ENCODE results near the gene ASIC1.
A peak's percentile ranks its signal among the peaks of the same experiment; 100 is the strongest.

Gene ASIC1

DNA sequence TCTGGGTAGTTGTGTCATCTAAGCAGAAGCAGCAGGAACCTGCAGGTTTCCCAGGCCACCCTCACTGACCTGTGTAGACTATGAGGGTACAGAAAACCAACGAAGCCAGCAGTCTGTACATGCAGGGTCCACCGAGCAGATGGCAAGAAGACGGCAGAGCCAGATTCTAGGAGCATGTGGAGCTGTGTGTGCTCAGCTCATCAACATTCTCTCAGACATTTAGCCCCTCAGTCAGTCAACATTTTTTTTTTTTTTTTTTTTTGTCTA lies 7.3 kb upstream of the ASIC1 start:
- H3K9me3 Mint-ChIP-seq = no peaks in the 10 kb centered on the region
- H3K36me3 Mint-ChIP-seq (ENCODE audit: low read depth) = no peaks in the 10 kb centered on the region
- no peak overlapping the region for H3K4me3 Mint-ChIP-seq
- H3K27me3 Mint-ChIP-seq (ENCODE audit: low read depth) = peaks cover 65% of the 10 kb centered on the region
- H3K27ac Mint-ChIP-seq = no peak overlapping the region
- H3K4me1 Mint-ChIP-seq (ENCODE audit: low read depth) = peaks cover 3% of the 10 kb centered on the region

DNA sequence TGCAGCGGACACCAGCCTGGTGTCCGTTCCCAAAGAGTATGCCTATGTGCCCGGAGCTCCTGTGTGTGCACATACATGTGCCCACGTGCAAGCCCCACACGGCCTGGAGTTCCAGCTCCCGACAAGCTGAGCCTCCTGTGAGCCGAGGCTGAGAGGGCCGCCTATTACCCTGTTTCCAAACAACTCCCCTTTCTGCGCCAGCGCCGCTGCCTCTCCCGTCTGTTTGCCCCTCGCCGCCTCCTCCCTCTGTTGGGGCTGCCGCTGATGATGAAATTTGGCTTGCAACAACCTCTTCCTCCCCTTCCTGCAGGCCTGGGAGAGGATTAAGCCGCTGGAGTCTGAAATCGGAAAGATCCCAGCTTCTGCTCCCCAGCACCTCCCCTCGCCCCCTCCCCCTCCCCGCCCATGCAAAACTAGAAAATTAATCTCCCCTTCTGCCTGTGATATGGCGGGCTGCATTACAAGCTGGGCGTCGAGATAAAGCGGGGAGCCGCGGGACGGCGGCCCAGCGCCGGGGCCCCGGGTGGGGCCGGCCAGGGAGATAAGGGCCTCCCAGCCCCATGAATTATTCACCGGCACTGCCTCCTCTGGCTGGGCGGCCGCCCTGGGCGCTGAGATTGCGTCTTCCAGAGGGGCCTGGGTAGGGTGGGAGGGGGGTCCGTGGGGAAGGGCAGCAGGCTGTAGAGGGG lies 6.8 kb upstream of the ASIC1 start:
- Mint-ChIP-seq H3K27me3 (ENCODE audit: low read depth) (peaks cover 66% of the 10 kb centered on the region), H3K4me1 (ENCODE audit: low read depth) (peaks cover 3% of the 10 kb centered on the region), H3K9me3 (no peaks in the 10 kb centered on the region), H3K36me3 (ENCODE audit: low read depth) (no peaks in the 10 kb centered on the region), H3K27ac (no peak overlapping the region), H3K4me3 (no peak overlapping the region)

DNA sequence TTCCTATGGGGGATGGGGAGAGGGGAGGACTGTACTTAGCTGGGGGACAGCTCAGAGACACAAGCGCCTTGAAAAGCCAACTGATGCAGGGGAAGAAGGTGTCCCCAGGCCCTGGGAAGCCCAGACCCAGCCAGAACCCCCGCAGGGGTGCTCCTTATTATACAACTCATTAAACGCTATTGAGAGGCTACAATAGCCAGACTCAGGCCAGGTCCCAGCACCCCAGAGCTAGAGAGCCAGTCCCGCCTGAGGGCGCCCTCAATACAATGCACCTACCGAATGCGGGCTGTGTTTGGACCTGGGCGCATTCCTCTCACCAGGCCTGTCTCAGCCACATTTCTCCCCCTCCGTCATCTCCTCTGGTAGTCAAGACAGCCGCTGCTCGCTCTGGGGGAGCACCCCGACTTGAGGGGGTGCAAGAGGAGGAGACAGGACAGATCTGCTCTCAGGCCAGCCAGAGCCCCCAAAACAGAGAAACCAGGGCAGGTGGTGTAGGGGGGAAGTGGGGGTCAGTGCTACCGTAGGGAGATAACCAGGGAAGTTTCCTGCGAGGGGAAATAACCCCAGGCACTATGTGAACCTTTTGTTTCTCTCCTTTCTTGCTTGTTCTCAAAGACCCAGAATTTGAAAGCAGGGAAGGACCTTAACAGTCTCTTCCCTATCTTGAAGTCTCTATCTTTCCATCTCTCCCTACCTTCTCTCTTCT lies 6.1 kb upstream of the ASIC1 start:
- Mint-ChIP-seq H3K36me3 (ENCODE audit: low read depth) (no peaks in the 10 kb centered on the region), H3K9me3 (no peaks in the 10 kb centered on the region), H3K27me3 (ENCODE audit: low read depth) (peaks cover 73% of the 10 kb centered on the region), H3K4me1 (ENCODE audit: low read depth) (peaks cover 10% of the 10 kb centered on the region), H3K27ac (no peak overlapping the region), H3K4me3 (no peak overlapping the region)

- Mint-ChIP-seq H3K36me3 (ENCODE audit: low read depth) (no peaks in the 10 kb centered on the region), H3K4me1 (ENCODE audit: low read depth) (peaks cover 17% of the 10 kb centered on the region), H3K9me3 (no peaks in the 10 kb centered on the region), H3K27ac (no peak overlapping the region), H3K4me3 (no peak overlapping the region), H3K27me3 (ENCODE audit: low read depth) (peaks cover 75% of the 10 kb centered on the region)
Measured at GRCh38 chr12:50052544-50052943, 4.9 kb upstream of the ASIC1 start.

DNA sequence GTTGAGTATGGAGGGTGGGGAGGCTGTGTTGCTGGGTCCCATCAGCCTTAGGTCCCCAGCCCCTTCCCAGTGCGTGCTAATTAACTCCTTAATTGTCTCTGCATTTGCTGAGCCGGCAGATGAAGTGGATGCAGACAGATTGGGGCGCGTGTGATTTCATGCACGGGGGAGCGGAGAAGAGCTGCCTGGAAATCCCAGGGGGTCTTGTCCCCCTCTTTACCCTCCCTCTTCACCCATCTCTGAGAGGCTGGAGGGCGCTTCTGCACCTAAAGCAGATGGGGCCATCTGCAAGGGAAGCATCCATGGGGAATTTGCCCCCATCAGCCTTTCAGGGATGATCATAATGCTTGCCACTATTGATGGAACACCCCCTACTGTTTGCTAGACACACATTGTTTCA lies 4.4 kb upstream of the ASIC1 start:
- peaks cover 17% of the 10 kb centered on the region for H3K4me1 Mint-ChIP-seq (ENCODE audit: low read depth)
- peaks cover 72% of the 10 kb centered on the region for H3K27me3 Mint-ChIP-seq (ENCODE audit: low read depth)
- H3K9me3 Mint-ChIP-seq = no peaks in the 10 kb centered on the region
- H3K27ac Mint-ChIP-seq = no peak overlapping the region
- no peaks in the 10 kb centered on the region for H3K36me3 Mint-ChIP-seq (ENCODE audit: low read depth)
- H3K4me3 Mint-ChIP-seq = no peak overlapping the region

DNA sequence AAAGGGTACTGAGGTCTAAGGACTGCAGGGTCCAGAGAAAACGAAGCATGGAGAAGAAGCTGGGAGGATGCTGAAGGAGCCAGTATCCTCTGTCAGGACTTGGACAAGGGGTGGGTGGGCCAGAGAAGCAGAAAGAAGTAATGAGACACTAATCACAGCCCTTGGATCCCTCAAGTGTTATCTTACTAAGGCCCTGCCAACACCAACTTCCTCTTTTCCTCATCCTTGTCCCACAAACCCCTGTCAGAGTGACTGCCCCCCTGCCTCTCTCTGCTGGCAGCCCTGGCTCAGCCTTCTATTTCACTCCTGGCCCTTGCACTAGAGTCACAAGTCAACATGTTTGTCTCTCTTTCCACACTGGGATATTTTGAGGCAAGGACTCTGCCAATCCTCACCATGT lies 3.8 kb upstream of the ASIC1 start:
- Mint-ChIP-seq H3K4me3 (no peak overlapping the region), H3K9me3 (no peaks in the 10 kb centered on the region), H3K27me3 (ENCODE audit: low read depth) (peaks cover 72% of the 10 kb centered on the region), H3K4me1 (ENCODE audit: low read depth) (peaks cover 17% of the 10 kb centered on the region), H3K27ac (no peak overlapping the region), H3K36me3 (ENCODE audit: low read depth) (no peaks in the 10 kb centered on the region)

DNA sequence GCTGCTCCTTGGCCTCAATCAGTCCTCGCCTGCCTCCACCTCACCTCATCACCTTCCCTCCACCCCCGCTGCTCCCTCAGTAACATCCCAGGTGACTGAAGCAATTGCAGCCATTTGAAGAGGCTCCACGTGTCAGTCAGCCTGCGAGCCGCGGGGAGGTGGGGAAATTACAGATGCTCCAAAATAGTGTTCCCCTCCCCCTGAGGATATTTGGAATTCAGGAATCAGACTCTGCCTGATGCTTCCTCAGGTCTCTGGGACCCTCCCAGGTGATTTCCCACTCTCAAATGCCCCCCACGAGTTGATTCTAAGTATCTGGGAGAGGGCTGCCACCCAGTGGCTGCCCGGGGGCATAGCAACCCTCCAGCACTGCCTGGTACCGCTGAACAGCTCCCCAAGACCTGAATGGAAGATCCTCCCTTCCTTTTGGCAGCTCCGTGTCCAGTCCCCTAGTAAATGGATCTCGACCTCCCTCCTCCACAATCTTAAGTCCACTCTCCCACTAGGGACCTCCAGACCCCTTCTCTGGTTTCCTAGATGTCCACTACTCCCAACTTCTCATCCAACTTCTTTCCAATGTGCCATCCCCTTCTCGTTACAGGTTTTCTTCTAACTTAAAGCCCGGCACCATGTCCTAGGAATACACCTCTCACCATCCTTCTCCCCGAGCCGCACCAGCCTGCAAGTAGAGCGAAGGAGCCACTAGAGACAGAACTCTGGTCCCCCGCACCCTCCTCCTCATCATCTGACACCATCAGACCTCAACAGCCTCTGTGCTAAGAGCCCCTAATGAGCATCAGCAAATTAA lies 1.4 kb upstream of the ASIC1 start:
- Mint-ChIP-seq H3K9me3 (no peaks in the 10 kb centered on the region), H3K36me3 (ENCODE audit: low read depth) (no peaks in the 10 kb centered on the region), H3K4me3 (peak overlapping the region; percentile 90), H3K4me1 (ENCODE audit: low read depth) (peaks cover 30% of the 10 kb centered on the region), H3K27ac (peak overlapping the region; percentile 12), H3K27me3 (ENCODE audit: low read depth) (peaks cover 65% of the 10 kb centered on the region)

DNA sequence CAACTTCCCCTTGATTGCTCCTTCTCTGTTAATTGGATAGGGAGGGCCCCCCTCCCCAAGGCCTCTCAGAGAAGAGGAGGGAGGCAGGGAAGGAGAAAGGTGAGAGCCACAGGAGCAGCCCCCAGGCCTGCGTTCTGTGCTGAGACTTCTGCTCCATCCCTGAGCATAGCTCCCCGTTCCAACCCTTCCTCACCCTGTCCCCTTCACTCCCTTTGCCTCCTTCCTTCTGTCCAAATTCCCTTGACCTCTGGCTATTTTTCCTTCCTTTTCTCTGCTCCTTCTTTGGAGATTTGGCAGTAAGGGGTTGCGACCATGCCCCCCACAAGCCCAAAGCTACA lies 788 bp upstream of the ASIC1 start:
- H3K4me1 Mint-ChIP-seq (ENCODE audit: low read depth) = peaks cover 32% of the 10 kb centered on the region
- H3K27ac Mint-ChIP-seq = no peak overlapping the region
- H3K27me3 Mint-ChIP-seq (ENCODE audit: low read depth) = peaks cover 59% of the 10 kb centered on the region
- H3K9me3 Mint-ChIP-seq = no peaks in the 10 kb centered on the region
- peak overlapping the region; percentile 90 for H3K4me3 Mint-ChIP-seq
- no peaks in the 10 kb centered on the region for H3K36me3 Mint-ChIP-seq (ENCODE audit: low read depth)

DNA sequence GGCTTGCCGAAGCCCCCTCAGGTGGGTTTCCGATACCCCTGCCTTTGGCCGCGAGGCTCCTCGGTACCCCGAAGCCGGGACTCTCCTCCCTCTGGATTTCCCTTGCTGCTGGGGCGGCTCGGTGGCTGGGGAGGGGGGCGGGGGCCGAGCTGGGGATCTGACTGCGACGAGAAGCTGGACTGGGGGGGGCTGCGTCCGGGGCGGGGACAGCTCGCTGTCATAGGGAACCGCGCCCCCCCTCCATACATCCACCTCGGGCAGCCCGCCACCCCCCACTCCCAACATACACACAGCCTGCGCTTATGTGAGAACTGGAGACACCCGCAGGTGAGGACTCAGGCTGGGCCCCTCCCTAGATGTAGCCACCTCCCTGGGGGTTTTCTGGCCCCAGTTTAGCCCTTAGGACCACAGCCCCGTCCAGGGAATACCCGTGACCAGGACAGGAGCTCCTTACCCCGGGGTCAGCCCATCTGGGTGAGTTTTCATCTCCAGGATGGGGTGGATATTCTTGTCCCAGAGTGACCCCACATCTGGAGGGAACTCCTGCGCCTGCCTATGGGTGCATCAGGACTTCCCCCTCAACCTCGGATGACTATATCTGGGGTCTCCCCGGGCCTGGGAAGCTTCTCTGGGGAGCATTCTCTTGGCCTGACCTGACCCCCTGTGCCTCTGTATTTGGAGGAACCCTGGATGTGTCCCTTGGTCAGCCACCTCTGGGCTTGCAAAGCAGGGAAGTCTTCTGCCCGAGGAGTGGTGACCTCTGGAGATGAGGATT lies 687 bp downstream of the ASIC1 start:
- H3K27ac Mint-ChIP-seq = no peak overlapping the region
- H3K4me1 Mint-ChIP-seq (ENCODE audit: low read depth) = peaks cover 33% of the 10 kb centered on the region
- H3K36me3 Mint-ChIP-seq (ENCODE audit: low read depth) = no peaks in the 10 kb centered on the region

GRCh38 chr12:50058743-50059312 lies 1.4 kb downstream of the ASIC1 start:
- Mint-ChIP-seq H3K36me3 (ENCODE audit: low read depth) (no peaks in the 10 kb centered on the region), H3K4me1 (ENCODE audit: low read depth) (peaks cover 33% of the 10 kb centered on the region), H3K4me3 (peak overlapping the region; percentile 30), H3K27ac (no peak overlapping the region), H3K9me3 (no peaks in the 10 kb centered on the region), H3K27me3 (ENCODE audit: low read depth) (peaks cover 46% of the 10 kb centered on the region)

More for the DNA sequence above, 687 bp downstream of the ASIC1 start:
- Mint-ChIP-seq H3K9me3 (no peaks in the 10 kb centered on the region), H3K4me3 (peak overlapping the region; percentile 26), H3K27me3 (ENCODE audit: low read depth) (peaks cover 50% of the 10 kb centered on the region)

GRCh38 chr12:50059440-50060119 lies 2.2 kb downstream of the ASIC1 start:
- no peaks in the 10 kb centered on the region for H3K36me3 Mint-ChIP-seq (ENCODE audit: low read depth)
- peaks cover 33% of the 10 kb centered on the region for H3K4me1 Mint-ChIP-seq (ENCODE audit: low read depth)
- no peaks in the 10 kb centered on the region for H3K9me3 Mint-ChIP-seq
- H3K27me3 Mint-ChIP-seq (ENCODE audit: low read depth) = peaks cover 43% of the 10 kb centered on the region
- peak overlapping the region; percentile 38 for H3K4me3 Mint-ChIP-seq
- peak overlapping the region; percentile 32 for H3K27ac Mint-ChIP-seq

DNA sequence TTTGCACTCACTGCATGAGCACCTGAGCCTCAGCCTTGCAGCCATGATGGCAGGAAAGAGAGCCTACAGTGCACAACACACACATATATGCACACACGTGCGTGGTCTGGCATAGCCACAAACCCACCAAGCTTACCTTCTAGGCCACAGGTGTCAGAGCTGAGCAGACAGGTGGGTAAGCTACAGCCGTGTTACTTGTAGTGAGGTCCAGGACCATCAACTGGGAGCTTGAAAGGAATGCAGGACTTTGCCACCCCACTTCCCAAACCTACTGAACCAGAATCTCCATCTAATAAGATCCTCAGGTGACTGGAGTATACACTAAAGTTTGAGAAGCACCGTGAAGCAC lies 2.7 kb downstream of the ASIC1 start:
- peak overlapping the region; percentile 38 for H3K4me3 Mint-ChIP-seq
- H3K27me3 Mint-ChIP-seq (ENCODE audit: low read depth) = peaks cover 43% of the 10 kb centered on the region
- peak overlapping the region; percentile 32 for H3K27ac Mint-ChIP-seq
- no peaks in the 10 kb centered on the region for H3K9me3 Mint-ChIP-seq
- H3K36me3 Mint-ChIP-seq (ENCODE audit: low read depth) = no peaks in the 10 kb centered on the region
- H3K4me1 Mint-ChIP-seq (ENCODE audit: low read depth) = peaks cover 33% of the 10 kb centered on the region

GRCh38 chr12:50061171-50061570 lies 3.8 kb downstream of the ASIC1 start:
- H3K36me3 Mint-ChIP-seq (ENCODE audit: low read depth) = no peaks in the 10 kb centered on the region
- H3K9me3 Mint-ChIP-seq = no peaks in the 10 kb centered on the region
- H3K27me3 Mint-ChIP-seq (ENCODE audit: low read depth) = peaks cover 36% of the 10 kb centered on the region
- no peak overlapping the region for H3K27ac Mint-ChIP-seq
- H3K4me3 Mint-ChIP-seq = no peak overlapping the region
- peaks cover 26% of the 10 kb centered on the region for H3K4me1 Mint-ChIP-seq (ENCODE audit: low read depth)
